Panc1 (cell line): Measurements from ENCODE around the gene NPTXR. TPM values are rescaled to one million over a fixed set of nuclear protein-coding genes. Genes with fewer than 3 reads are reported as not detected.

Source experiments
- ATAC-seq: fragments of 200-7000 bp; cut with Tn5 transposase; 2 replicates; pipeline ENCODE4 v1.9.1; 2020; ENCODE audit warnings: mild to moderate bottlenecking, moderate library complexity
- BruUV-seq: library from RNA; stranded (reverse); fragments of 400-500 nt; replicated peaks from 2 replicates; lab custom pipeline; 2021; lab: Mats Ljungman, UMichigan
- CTCF ChIA-PET: fragments of 300-600 bp; sonication (Branson Sonifier 250); formaldehyde crosslinking; loops from one replicate; lab custom pipeline; 2022; ENCODE audit warnings: antibody characterized with exemption; lab: Charles Lee
- POLR2A ChIA-PET: fragments of 300-600 bp; sonication (Branson Sonifier 250); formaldehyde crosslinking; loops from one replicate; lab custom pipeline; 2022; ENCODE audit warnings: antibody characterized with exemption; lab: Charles Lee
- DNase-seq: peaks from one replicate; pipeline ENCODE4 v3.0.0-alpha.2; 2010; ENCODE audit warnings: low read depth, low spot score
- H3K27ac ChIP-seq: 2 replicates; pipeline ENCODE4 v1.5.1; 2011; ENCODE audit warnings: mild to moderate bottlenecking, low read length, inconsistent platforms
- H3K27me3 ChIP-seq: fragments of 200-500 bp; sonication (Bioruptor generic); 2 replicates; pipeline ENCODE4 v1.6.0; 2014; ENCODE audit warnings: low read length, inconsistent platforms; ENCODE audit not compliant: control insufficient read depth, insufficient read depth
- H3K36me3 ChIP-seq: fragments of 200-500 bp; sonication (Bioruptor generic); 2 replicates; pipeline ENCODE4 v1.5.1; 2014; ENCODE audit warnings: inconsistent platforms, mild to moderate bottlenecking, low read length, moderate library complexity; ENCODE audit not compliant: control insufficient read depth, insufficient read depth
- H3K4me1 ChIP-seq: 2 replicates; pipeline ENCODE4 v1.5.1; 2011; ENCODE audit warnings: inconsistent platforms, mild to moderate bottlenecking, low read length, moderate library complexity; ENCODE audit not compliant: control insufficient read depth, insufficient read depth
- H3K4me3 ChIP-seq, 2 experiments: 2 replicates each; pipeline ENCODE4 v1.5.1; 2011 to 2012; ENCODE audit warnings: low read depth in 2 of 2, low read length in 2 of 2, mild to moderate bottlenecking in 2 of 2, inconsistent platforms in 1 of 2, moderate library complexity in 1 of 2
- H3K9me3 ChIP-seq: fragments of 200-500 bp; sonication (Bioruptor generic); 2 replicates; pipeline ENCODE4 v1.5.1; 2014; ENCODE audit warnings: low read depth, mild to moderate bottlenecking, inconsistent platforms, low read length, moderate library complexity; ENCODE audit not compliant: control insufficient read depth, insufficient read depth
- CTCF ChIP-seq: fragments of 450-650 bp; IDR thresholded peaks from 2 replicates; pipeline ENCODE4 v1.5.1; 2017; ENCODE audit warnings: mild to moderate bottlenecking
- POLR2AphosphoS5 ChIP-seq: IDR thresholded peaks from 2 replicates; pipeline ENCODE4 v1.6.1; 2012; ENCODE audit warnings: mild to moderate bottlenecking, low read depth, low read length, moderate library complexity
- SIN3A ChIP-seq: IDR thresholded peaks from 2 replicates; pipeline ENCODE4 v1.6.1; 2012; ENCODE audit warnings: low read depth, mild to moderate bottlenecking, low read length, moderate library complexity, borderline replicate concordance; ENCODE audit not compliant: insufficient read depth
- TCF7L2 ChIP-seq: IDR thresholded peaks from 2 replicates; pipeline ENCODE4 v1.6.1; 2011; ENCODE audit warnings: mild to moderate bottlenecking, low read depth, low read length, inconsistent platforms
- in situ Hi-C: cut with HindIII; loops from 2 replicates; pipeline ENCODE4 v1.10.0; 2016; ENCODE audit warnings: low sequenced_read_pairs, low pct_unique_long_range_greater_than_20kb
- intact Hi-C: fragments of 100-400 bp; cut with micrococcal nuclease; formaldehyde crosslinking; loops from one replicate; pipeline ENCODE4 v1.10.0; 2022; ENCODE audit not compliant: unreplicated experiment
- total RNA-seq: library from RNA; stranded (reverse); gene quantifications from one replicate; pipeline ENCODE4 v1.2.1, GENCODE V29; 2021; ENCODE audit not compliant: unreplicated experiment
- TF ChIP-seq, protein P1 (sequence below), 2 experiments: IDR thresholded peaks; 2 replicates each; pipeline ENCODE4 v1.6.1; 2011 to 2012; ENCODE audit warnings: low read depth in 2 of 2, control low read depth in 1 of 2, low read length in 1 of 2, mild to moderate bottlenecking in 1 of 2, moderate library complexity in 1 of 2; ENCODE audit not compliant: insufficient read depth in 1 of 2

Gene NPTXR
- total RNA-seq, 1 experiment from 2014 or later = 32.6 TPM

DNA sequence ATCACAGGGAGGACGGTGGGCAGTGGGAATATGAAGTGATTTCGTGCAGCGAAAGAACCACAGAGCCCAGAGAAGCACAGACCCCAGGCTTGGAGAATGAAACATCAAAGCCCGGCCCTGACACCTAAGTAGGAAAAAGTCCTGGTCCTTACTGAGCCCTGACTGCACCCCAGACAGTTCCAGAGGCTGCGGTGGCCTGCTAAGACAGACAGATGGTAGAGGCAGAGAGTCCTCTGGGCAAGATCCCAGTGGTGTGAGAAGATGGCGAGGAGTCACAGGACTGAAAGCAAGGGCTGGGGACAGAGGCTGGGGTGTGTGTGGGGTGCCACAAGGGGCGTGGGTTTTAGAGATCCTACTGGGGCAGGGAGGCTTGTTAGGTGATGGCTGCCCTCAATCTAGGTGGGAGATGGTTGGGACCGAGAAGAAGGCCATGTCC, 24.5 kb upstream of the NPTXR start:
- DNase-seq = no peak
- Histone ChIP-seq H3K4me3 (no peak overlapping the region), H3K27ac (no peak overlapping the region), H3K36me3 (no peaks in the 10 kb centered on the region; the same call in 1 of the 2 replicates), H3K4me1 (peaks cover 36% of the 10 kb centered on the region), H3K9me3 (no peaks in the 10 kb centered on the region), H3K27me3 (no peaks in the 10 kb centered on the region)
- ChIA-PET CTCF (interaction anchor here (1.5 kb wide), 1 partner anchor 99 kb away, joined by 5 read pairs; no protein-coding TSS in a partner anchor), POLR2A (no interaction called here)
- ATAC-seq = no peak
- intact Hi-C loops (loop anchor here (5.0 to 10.0 kb wide), 2 partner anchors 136 to 254 kb away; no protein-coding TSS in a partner anchor), in situ Hi-C loops (no loop called here)
- TF ChIP-seq CTCF (no peak), TCF7L2 (no peak), SIN3A (no peak), POLR2AphosphoS5 (no peak)
- TF ChIP-seq, protein P1, sequence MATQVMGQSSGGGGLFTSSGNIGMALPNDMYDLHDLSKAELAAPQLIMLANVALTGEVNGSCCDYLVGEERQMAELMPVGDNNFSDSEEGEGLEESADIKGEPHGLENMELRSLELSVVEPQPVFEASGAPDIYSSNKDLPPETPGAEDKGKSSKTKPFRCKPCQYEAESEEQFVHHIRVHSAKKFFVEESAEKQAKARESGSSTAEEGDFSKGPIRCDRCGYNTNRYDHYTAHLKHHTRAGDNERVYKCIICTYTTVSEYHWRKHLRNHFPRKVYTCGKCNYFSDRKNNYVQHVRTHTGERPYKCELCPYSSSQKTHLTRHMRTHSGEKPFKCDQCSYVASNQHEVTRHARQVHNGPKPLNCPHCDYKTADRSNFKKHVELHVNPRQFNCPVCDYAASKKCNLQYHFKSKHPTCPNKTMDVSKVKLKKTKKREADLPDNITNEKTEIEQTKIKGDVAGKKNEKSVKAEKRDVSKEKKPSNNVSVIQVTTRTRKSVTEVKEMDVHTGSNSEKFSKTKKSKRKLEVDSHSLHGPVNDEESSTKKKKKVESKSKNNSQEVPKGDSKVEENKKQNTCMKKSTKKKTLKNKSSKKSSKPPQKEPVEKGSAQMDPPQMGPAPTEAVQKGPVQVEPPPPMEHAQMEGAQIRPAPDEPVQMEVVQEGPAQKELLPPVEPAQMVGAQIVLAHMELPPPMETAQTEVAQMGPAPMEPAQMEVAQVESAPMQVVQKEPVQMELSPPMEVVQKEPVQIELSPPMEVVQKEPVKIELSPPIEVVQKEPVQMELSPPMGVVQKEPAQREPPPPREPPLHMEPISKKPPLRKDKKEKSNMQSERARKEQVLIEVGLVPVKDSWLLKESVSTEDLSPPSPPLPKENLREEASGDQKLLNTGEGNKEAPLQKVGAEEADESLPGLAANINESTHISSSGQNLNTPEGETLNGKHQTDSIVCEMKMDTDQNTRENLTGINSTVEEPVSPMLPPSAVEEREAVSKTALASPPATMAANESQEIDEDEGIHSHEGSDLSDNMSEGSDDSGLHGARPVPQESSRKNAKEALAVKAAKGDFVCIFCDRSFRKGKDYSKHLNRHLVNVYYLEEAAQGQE (IDR thresholded peaks at IDR 0.05; ENCODE audit: insufficient read depth in 1 of 2, low read depth in 2 of 2, low read length in 1 of 2) = no peak
- no TSS peak for BruUV-seq

DNA sequence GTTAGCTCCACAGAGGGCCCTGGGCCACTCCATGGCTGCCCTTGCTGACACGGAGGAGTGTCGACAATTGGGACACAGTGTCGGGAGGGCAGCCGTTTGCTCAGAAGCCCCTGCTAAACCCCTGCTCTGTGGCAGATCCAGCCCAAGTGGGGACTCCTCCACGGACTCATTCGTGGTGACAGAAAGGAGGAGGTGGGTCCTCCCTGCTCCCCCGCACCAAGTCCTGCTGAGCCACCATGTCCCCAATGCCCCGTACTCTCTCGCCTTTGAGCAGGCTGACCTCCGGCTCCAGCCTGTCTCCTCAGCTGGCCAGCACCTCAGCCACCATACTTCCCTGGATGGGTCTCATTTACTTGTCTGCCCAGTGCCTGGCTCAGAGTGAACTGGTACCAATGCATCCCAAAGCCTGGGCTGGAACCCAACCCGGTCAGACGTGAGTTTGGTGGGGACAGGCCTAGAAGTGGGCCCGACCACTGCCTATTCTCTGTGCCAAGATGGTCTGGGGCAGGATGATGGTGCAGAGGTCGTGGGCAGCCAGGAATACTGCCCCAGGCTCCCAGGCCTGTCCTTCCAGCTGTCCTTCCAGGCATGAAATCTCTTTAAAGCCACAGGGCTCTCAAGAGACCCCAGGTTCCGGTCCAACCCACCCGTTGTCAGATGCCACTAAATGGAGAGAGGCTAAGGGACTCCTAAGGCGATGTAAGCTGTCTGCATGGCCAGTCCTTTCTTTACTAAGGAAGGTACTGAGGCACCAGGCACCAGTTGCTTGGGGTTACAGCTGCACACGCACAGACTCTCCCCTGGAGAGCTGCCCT, 23.9 kb upstream of the NPTXR start:
- Histone ChIP-seq H3K4me1 (peaks cover 37% of the 10 kb centered on the region), H3K36me3 (no peaks in the 10 kb centered on the region; the same call in 1 of the 2 replicates), H3K9me3 (no peaks in the 10 kb centered on the region), H3K4me3 (no peak overlapping the region), H3K27me3 (no peaks in the 10 kb centered on the region), H3K27ac (no peak overlapping the region)
- intact Hi-C loops = loop anchor here (5.0 to 10.0 kb wide), 2 partner anchors 137 to 255 kb away; no protein-coding TSS in a partner anchor
- ChIA-PET POLR2A (no interaction called here), CTCF (no interaction called here)
- DNase-seq (no peak), ATAC-seq (no peak)
- TF ChIP-seq POLR2AphosphoS5 (no peak), SIN3A (no peak), TCF7L2 (no peak), CTCF (no peak)
- TF ChIP-seq, protein P1 (IDR thresholded peaks at IDR 0.05; ENCODE audit: insufficient read depth in 1 of 2, low read depth in 2 of 2, low read length in 1 of 2) = no peak
- no TSS peak for BruUV-seq
- in situ Hi-C loops = no loop called here
